Measurements from ENCODE around the gene PLA2G4B. TPM values are rescaled to one million over a fixed set of nuclear protein-coding genes. Genes with fewer than 3 reads are reported as not detected.

Gene PLA2G4B
- total RNA-seq, 4 donors from 2014 or later = 1.8 to 8.7 (median 4.5) TPM

DNA sequence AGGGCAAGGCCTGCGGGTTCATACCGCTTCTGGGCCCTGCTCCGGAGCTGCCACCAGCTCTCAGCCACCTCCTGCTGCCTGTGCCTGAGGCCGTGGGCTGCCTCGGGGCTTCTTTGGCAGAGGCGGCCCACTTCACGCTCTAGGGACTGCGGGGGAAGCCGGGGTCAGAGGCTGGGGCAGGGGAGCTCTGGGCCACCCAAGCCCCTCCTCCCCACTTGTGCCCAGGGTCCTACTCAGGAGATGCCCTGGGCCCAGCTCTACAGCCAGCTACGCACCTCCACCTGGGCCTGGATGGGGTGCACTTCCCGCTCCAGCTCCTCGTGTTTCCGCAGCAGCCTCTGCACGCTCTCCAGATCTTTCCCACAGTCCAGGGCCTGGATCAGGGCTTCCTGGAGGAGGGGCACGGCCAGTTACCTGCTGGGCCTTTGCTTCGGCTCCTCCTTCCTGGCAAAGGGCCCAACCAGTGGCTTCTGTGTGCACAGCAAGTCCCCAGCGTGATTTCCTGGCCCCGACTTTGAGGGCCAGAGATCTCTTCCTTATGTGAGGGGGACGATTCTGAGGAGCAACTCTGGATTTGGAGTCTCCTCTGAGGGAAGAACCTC is 24.0 kb downstream of the PLA2G4B start:
- peaks cover 0 to 12% (median 0%) of the 10 kb centered on the region in 4 donors for H3K4me1 ChIP-seq
- no peaks in the 10 kb centered on the region for H3K9me3 ChIP-seq
- WGBS, 2 donors = 76 to 77% methylated on average over 16 to 19 of the region's 19 CpGs
- H3K27ac ChIP-seq = no peak overlapping the region
- no peak for DNase-seq (ENCODE audit: low spot score in 2 of 2)
- peaks cover 0 to 5% (median 0%) of the 10 kb centered on the region in 3 donors for H3K36me3 ChIP-seq
- TF ChIP-seq, protein P1, sequence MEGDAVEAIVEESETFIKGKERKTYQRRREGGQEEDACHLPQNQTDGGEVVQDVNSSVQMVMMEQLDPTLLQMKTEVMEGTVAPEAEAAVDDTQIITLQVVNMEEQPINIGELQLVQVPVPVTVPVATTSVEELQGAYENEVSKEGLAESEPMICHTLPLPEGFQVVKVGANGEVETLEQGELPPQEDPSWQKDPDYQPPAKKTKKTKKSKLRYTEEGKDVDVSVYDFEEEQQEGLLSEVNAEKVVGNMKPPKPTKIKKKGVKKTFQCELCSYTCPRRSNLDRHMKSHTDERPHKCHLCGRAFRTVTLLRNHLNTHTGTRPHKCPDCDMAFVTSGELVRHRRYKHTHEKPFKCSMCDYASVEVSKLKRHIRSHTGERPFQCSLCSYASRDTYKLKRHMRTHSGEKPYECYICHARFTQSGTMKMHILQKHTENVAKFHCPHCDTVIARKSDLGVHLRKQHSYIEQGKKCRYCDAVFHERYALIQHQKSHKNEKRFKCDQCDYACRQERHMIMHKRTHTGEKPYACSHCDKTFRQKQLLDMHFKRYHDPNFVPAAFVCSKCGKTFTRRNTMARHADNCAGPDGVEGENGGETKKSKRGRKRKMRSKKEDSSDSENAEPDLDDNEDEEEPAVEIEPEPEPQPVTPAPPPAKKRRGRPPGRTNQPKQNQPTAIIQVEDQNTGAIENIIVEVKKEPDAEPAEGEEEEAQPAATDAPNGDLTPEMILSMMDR (IDR thresholded peaks at IDR 0.05) = no peak
- TF ChIP-seq EP300 (IDR thresholded peaks at IDR 0.05) = no peak
- TF ChIP-seq POLR2A (IDR thresholded peaks at IDR 0.05) = no peak
- no peak overlapping the region for H3K4me3 ChIP-seq
- no peaks in the 10 kb centered on the region for H3K27me3 ChIP-seq

DNA sequence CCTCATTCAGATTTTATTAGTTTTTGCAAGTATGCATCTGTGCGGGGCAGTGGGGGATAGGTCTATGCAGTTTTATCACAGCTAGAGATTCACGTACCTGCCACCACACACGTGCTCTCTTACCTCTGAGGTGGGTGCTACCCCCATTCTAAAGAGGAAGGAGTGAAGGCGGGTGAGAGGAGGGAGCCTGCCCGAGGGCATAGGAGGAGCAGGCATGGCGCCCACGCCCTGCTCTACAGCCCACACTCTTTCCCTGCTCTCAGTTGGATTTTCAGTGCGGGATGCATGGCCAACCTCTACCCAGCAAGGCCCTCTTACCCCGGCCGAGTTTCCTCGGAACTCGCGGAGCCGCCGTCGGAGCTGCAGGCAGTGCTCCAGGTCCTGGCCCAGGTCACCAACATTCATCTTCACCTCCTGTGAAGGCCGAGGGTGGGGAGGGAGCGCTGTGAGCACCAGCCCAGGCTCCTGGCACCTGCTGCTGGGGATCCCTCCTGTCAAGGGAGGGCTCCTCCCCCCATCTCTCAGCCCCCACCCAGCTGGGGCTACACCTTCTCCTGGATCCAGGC is 26.9 kb downstream of the PLA2G4B start:
- H3K36me3 ChIP-seq = peaks cover 0 to 5% (median 0%) of the 10 kb centered on the region in 3 donors
- DNase-seq (ENCODE audit: low spot score in 2 of 2) = no peak
- 85% methylated on average over 15 to 16 of the region's 18 CpGs for WGBS, 2 donors
- peaks cover 0 to 13% (median 0%) of the 10 kb centered on the region in 4 donors for H3K4me1 ChIP-seq
- H3K27me3 ChIP-seq = no peaks in the 10 kb centered on the region
- TF ChIP-seq EP300 (IDR thresholded peaks at IDR 0.05) (no peak), POLR2A (IDR thresholded peaks at IDR 0.05) (no peak)
- no peaks in the 10 kb centered on the region for H3K9me3 ChIP-seq
- H3K27ac ChIP-seq = peak overlapping the region in 1 of 4 donors; percentile 43
- no peak overlapping the region for H3K4me3 ChIP-seq

DNA sequence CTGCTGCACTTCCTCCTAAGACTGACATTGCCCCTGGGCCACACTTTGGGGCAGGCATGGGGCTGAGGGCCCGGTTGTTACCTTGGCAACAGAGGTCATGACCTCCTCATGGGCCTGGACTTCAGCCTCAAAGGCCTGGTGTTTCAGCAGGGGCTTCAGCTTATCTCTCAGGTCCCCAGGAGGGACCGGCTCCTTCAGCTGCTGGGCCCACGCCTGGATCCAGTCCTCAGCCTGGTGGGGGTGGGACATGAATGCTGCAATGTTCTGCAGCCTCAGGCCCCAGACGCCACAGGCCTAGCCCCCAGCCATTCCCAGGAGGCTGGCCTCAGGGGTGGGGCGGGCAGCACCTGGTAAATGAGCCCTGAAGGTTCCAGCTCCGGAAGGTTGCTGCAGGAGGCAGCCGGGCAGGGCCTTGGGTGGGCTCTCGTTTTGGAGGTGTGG is 27.6 kb downstream of the PLA2G4B start:
- TF ChIP-seq POLR2A (IDR thresholded peaks at IDR 0.05) = no peak
- TF ChIP-seq, protein P1 (IDR thresholded peaks at IDR 0.05) = no peak
- TF ChIP-seq EP300 (IDR thresholded peaks at IDR 0.05) = no peak
- peaks cover 0 to 17% (median 0%) of the 10 kb centered on the region in 4 donors for H3K4me1 ChIP-seq
- H3K27me3 ChIP-seq = no peaks in the 10 kb centered on the region
- H3K27ac ChIP-seq = peak overlapping the region in 1 of 4 donors; percentile 43
- WGBS, 2 donors = 60 to 100% methylated on average over 1 to 8 of the region's 8 CpGs
- H3K9me3 ChIP-seq = no peaks in the 10 kb centered on the region
- no peak overlapping the region for H3K4me3 ChIP-seq
- no peak for DNase-seq (ENCODE audit: low spot score in 2 of 2)
- peaks cover 0 to 5% (median 0%) of the 10 kb centered on the region in 3 donors for H3K36me3 ChIP-seq

DNA sequence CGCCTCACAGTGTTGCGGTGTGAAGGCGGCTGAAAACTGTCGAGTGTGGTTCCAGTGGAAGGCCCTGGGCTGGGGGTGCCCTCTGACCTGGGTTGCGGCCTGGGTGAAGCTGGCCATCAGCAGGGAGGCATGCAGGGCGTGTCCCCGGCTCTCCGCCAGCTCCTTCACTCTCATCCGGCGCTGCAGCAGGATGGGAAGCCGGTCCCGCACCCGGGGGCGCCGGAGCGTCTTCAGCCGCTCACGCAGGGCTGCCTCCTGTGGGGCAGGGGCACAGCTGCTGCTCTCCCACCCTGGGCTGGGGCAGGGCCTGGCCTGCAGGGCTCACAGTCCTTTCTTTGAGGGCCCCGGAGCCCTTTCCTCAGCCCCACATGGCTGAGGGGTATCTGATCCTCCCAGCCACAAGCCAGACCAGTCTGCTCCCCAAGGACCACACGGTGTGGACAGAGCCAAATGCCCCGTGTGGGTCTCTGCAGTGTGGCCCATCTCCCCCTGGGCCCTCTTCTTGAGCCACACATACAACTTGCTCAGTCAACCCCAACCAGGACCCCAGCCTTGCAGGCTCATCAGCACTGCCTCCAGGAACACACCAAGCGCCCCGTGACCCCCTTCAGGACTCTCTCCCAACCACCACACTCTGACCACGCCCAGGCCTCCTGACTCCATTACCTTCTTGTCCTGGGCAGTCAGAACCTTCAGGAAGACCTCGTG is 28.4 kb downstream of the PLA2G4B start:
- peak overlapping the region in 1 of 4 donors; percentile 43 for H3K27ac ChIP-seq
- TF ChIP-seq EP300 (IDR thresholded peaks at IDR 0.05) = no peak
- TF ChIP-seq, protein P1 (IDR thresholded peaks at IDR 0.05) = no peak
- no peak for TF ChIP-seq POLR2A (IDR thresholded peaks at IDR 0.05)
- no peaks in the 10 kb centered on the region for H3K36me3 ChIP-seq
- no peaks in the 10 kb centered on the region for H3K9me3 ChIP-seq
- 75 to 76% methylated on average over 22 to 23 of the region's 25 CpGs for WGBS, 2 donors
- H3K27me3 ChIP-seq = no peaks in the 10 kb centered on the region
- peaks cover 0 to 17% (median 0%) of the 10 kb centered on the region in 4 donors for H3K4me1 ChIP-seq
- no peak for DNase-seq (ENCODE audit: low spot score in 2 of 2)
- no peak overlapping the region for H3K4me3 ChIP-seq

DNA sequence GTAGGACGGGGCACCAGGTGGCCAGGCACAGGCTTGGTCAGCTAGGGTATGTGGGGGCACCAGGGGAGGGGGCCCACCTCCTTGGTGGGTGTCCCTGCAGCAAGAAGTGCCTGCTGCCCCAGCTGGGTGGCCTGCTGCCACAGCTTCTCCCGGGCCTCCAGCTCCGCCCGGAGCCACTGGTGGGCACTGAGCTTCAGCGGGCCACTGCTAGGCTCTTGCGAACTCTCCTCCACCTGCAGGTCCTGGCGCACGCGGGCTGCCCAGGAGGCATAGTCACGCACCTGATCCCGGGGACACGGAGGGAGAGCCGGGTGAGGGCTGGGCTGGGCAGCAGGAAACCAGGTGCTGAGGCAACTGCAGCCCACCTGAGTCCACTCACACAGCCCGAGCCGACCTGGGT is 29.7 kb downstream of the PLA2G4B start:
- WGBS, 2 donors = 90 to 98% methylated on average over 2 to 15 of the region's 15 CpGs
- DNase-seq (ENCODE audit: low spot score in 2 of 2) = no peak
- H3K36me3 ChIP-seq = no peaks in the 10 kb centered on the region
- no peaks in the 10 kb centered on the region for H3K9me3 ChIP-seq
- no peak overlapping the region for H3K27ac ChIP-seq
- no peaks in the 10 kb centered on the region for H3K27me3 ChIP-seq
- H3K4me3 ChIP-seq = no peak overlapping the region
- H3K4me1 ChIP-seq = peaks cover 0 to 17% (median 0%) of the 10 kb centered on the region in 4 donors
- no peak for TF ChIP-seq POLR2A (IDR thresholded peaks at IDR 0.05)
- TF ChIP-seq, protein P1 (IDR thresholded peaks at IDR 0.05) = no peak
- no peak for TF ChIP-seq EP300 (IDR thresholded peaks at IDR 0.05)

Measured in tibial nerve (tissue), 4 donors.